GM21576 (cell line): ENCODE measurements around the gene MAN2C1.
"Not testable (repeated sequence)": the region's sequence is repeated elsewhere in the genome, so short reads cannot be mapped to it uniquely, and the experiment has no call there.

Experiments
- ATAC-seq: cut with Tn5 transposase; IDR thresholded peaks from one replicate; pipeline ENCODE4 v1.9.1; 2021; ENCODE audit warnings: mild to moderate bottlenecking, moderate library complexity; ENCODE audit not compliant: unreplicated experiment

Gene MAN2C1

DNA sequence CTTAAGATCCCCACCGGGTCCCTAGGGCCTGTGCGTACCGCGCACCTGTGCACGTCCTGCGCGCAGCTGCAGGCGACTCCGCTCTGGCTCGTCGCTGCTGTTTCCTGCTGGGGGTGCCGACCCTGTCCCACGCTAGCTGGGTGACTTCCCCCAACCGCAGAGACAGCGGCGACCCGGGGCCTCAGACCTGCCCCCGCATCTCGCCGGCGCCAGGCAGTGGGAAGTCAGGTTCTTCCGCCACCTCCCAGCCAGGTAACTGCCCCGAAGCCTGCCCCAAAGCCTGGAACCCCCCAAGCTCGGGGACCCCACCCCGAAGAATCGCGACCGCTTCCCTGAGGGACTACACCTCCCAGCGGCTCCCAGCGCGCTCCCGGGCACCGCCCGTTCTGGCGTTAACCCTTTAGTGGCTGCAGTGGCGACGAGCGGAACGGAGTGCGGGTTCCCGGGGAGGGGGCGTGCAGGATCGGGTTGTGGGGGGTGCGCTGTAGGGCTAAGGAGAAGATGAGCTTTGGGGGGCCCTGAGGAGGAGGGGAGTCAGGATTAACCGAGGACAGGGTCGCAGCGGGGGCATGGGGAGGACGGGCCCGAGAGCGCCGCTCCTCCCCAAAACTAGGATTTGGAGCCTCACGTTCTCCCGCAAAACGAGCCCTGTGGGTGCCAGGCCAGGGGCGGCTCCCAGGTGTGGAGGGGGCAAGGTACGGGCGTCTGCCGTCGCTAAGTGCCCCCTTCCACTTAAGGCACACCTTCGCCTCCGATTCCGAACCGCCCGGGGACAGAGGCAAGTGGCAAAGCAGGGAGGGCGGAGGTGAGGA lies 21.0 kb downstream of the MAN2C1 start:
- ATAC-seq, result no peak

DNA sequence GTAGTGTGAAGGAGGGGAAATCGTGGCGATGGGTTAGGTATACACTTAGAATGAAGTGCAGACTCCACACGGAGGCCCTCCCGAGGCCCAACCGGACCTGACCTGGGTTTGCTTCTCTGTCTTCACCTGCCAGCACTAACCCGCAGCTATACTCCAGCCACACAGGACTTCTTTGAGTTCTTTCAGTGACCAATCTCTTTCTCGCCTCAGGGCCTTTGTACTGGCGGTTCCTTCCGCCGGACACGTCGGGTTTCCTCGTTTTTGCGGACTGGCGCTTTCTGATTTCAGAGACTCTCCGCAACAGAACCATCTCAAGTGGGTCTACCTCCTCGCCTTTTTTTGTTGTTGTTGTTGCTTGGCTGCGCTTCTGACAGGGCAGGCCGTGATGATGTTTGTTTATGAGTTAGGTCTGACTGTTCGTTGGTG lies 21.6 kb downstream of the MAN2C1 start, which contains the start of gene NEIL1:
TSS of gene NEIL1 (plus strand) at position 244 of the 426 bp plus-strand sequence. CDS start 1,867 bp downstream, outside the sequence.
- ATAC-seq, result no peak

DNA sequence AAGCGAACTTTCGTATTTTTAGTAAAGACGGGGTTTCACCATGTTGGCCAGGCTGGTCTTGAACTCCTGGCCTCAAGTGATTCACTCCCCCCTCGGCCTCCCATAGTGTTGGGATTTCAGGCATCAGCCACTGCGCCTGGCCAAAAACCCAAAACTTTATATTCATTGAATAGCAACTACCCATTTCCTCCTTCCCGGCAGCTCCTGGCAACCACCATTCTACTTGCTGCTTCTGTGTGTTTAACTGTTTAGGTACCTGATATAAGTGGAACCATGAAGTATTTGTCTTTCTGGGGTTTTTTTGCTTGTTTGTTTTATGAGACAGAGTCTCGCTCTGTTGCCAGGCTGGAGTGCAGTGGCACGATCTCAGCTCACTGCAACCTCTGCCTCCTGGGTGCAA lies 24.5 kb downstream of the MAN2C1 start:
- not testable (repeated sequence) for ATAC-seq

DNA sequence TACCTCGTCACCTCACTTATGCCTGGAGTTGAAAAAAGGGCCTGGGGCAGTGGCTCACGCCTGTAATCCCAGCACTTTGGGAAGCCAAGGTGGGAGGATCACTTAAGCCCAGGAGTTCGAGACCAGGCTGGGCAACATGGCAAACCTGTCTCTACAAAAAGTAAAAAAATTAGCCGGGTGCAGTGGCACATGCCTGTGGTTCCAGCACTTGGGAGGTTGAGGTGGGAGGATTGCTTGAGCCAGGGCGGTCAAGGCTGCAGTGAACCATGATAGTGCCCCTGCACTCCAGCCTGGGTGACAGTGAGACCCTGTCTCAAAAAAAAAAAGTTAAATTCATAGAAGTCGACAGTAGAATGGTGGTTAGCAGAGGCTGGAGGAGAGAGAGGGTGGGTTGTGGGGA lies 26.2 kb downstream of the MAN2C1 start:
- ATAC-seq, result no peak

DNA sequence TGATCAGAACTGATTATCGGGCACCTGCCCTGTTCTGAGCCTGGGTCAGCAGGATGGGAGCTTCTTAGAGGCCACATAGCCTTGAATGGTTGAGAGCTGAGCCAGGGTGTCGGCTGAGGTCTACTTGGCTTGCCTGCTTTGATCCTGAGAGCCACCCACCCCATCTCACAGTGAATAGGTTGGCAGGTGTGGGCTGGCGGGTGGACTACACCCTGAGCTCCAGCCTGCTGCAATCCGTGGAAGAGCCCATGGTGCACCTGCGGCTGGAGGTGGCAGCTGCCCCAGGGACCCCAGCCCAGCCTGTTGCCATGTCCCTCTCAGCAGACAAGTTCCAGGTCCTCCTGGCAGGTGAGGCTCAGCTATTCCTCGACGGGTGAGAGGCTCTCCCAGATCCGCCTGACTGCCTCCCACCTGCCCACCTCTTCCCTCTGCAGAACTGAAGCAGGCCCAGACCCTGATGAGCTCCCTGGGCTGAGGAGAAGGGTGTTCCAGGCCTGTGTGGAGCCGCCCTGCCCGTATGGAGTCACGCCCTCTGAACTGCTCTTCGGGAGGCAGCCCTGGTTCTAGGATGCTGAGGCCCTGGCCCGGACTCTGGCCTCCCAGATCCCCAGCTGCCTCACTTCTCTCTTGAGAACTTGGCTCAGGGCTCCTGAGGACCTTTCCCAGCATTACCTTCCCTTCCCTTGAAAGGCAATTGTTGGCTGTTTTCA lies 28.7 kb downstream of the MAN2C1 start:
- no peak for ATAC-seq

GRCh38 chr15:75338661-75339240 lies 29.7 kb downstream of the MAN2C1 start:
- ATAC-seq, result no peak

DNA sequence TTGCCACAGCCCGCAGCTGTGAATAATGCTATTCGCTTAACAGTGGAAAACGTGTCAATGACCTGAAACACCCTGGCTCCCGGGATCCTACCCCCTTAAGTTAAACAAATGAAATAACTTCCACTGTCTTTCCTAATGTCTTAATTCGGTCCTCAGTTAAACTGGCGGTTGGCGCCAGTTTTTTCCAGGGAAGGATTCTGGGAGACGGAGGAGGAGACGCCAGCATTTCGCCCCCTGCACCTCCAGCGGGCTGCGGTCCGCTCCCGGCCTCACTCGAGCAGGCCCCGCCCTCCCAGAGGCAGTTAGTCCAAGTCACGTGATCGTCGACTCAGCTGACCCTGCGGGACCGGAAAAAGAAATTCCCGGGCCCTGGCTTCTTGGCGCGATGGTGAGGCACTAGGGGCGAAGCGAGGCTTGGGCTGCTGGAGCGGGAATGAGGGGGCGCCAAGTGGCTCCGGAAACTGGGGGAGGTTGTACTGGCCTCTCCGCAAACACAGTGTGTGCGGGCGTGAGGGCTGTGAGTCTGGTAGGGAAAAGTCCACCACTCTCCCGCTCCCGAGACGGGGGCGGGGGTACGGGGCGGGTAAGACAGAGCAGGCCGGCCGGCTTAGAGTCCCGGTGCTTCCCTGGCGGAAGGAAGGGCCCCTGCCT lies 32.6 kb downstream of the MAN2C1 start, which contains the start of gene COMMD4:
TSS of gene COMMD4 (plus strand) at position 359 of the 651 bp plus-strand sequence. CDS start at position 386, 27 bp downstream.
- ATAC-seq, result peak; percentile 59

DNA sequence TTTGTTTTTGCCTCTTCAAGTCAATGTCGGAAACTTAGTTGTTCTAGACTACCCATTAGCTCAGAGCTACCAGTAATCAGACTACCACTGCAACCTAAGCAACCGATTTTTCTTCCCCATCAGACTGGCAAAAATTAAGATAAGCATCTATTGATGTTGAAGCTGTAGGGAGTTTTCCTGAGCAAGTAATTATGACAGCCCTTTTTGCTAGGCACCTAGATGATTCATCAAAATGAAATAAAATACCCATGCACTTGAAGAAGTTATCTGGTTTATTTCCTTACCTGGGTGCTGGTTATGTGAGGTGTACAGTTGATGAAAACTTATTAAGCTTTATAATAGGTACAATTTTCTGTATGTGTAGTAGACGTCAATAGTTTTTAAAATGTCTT lies 33.1 kb downstream of the MAN2C1 start:
- no peak for ATAC-seq

DNA sequence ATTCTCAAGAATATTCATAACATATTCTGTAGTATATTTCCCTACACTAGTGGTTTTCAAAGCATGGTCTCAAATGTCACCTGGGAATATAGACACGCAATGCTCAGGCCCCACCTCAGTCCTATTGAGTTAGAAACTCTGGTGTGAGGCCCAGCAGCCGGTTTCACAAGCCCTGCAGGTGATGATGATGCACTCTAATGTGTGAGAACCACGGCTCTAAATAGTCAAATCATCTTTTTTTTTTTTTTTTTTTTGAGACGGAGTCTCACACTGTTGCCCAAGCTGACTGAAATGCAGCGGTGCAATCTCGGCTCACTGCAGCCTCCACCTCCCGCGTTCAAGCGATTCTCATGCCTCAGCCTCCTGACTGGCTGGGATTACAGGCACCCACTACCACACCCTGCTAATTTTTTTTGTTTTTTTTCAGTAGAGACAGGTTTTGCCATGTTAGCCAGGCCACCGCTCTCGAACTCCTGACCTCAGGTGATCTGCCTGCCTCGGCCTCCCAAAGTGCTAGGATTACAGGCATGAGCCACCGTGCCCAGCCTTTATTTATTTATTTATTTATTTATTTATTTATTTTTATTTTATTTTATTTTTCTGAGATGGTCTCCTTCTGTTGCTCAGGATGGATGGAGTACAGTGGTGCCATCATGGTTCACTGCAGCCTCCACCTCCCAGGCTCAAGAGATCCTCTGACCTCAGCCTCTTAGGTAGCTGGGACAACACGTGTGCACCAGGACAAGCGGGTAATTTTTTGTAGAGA lies 34.6 kb downstream of the MAN2C1 start:
- not testable (repeated sequence) for ATAC-seq

GRCh38 chr15:75332093-75332492 lies 36.3 kb downstream of the MAN2C1 start:
- ATAC-seq, result not testable (repeated sequence)

DNA sequence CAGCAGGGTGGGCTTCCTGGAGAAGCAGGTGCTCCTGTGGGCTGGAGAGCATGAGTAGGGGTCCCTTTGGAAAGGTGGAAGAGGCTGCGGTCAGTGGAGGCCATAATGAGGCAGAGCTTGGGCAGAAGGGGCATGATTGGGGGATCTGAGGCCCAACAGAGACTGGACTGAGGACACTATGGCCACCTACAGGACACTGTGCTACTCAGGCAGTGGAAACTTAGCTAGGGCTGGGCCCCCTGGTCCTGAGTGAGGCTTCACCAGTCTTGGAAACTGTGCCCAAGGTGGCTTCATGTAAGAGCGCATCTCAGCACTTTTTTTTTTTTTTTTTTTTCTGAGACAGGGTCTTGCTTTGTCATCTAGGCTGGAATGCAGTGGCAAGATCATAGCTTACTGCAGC lies 38.8 kb downstream of the MAN2C1 start:
- ATAC-seq, result no peak

GRCh38 chr15:75328493-75329314 lies 39.7 kb downstream of the MAN2C1 start:
- ATAC-seq, result no peak

- no peak for ATAC-seq
Measured at GRCh38 chr15:75327491-75327890, 40.9 kb downstream of the MAN2C1 start.

GRCh38 chr15:75327005-75327404 lies 41.4 kb downstream of the MAN2C1 start:
- no peak for ATAC-seq

GRCh38 chr15:75325922-75326321 lies 42.5 kb downstream of the MAN2C1 start:
- ATAC-seq, result no peak

- no peak for ATAC-seq
Measured at GRCh38 chr15:75321711-75322110, 46.7 kb downstream of the MAN2C1 start.

- ATAC-seq, result not testable (repeated sequence)
Measured at GRCh38 chr15:75319231-75319897, 49.0 kb downstream of the MAN2C1 start.

DNA sequence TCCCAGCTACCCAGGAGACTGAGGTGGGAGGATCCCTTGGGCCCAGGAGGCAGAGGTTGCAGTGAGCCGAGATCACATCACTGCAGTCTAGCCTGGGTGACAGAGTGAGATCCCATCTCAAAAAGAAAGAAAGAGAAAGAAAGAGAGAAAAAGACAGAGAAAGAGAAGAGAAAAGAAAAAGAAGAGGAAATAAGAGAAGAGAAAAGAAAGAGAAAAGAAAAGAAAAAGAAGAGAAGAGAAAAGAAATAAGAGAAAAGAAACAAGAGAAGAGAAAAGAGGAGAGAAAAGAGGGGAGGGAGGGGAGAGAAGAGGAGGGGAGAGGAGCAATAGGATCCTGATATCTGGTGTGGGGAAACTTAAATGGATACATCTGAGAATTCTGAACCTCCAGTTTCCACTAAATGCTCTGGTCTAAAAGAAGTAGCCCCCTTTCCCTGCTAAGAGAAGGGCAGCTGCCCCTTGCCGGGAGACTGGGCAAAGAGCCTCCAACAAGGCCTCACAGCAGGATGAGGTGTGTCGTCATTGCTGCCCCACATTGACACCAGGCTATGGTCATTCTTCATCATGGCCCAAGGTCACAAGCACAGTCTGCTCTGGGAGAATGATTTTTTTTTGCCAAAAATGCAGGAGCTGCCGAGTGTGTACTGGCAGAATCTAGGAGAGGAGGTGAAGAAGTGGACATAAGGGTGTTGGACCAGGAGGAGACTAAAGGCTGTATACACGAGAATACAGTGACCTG lies 53.7 kb downstream of the MAN2C1 start:
- no peak for ATAC-seq
